SIG-M5 (cell line): ENCODE data around the gene TMEM127.

Experiments used
- DNase-seq: peaks from one replicate; lab custom pipeline; 2025; lab: John Stamatoyannopoulos, UW

The TMEM127 gene

GRCh38 chr2:96205888-96206287, 59.9 kb downstream of the TMEM127 start:
- DNase-seq = no peak

- DNase-seq = no peak
Measured at GRCh38 chr2:96204836-96205624, 60.8 kb downstream of the TMEM127 start.

- DNase-seq = no peak
Measured at GRCh38 chr2:96203130-96204028, 62.4 kb downstream of the TMEM127 start.

- DNase-seq = no peak
Measured at GRCh38 chr2:96202152-96202854, 63.5 kb downstream of the TMEM127 start.

- no peak for DNase-seq
Measured at GRCh38 chr2:96201338-96201737, 64.5 kb downstream of the TMEM127 start.

- no peak for DNase-seq
Measured at GRCh38 chr2:96198921-96199320, 66.9 kb downstream of the TMEM127 start.
